Measurements from ENCODE around the gene DNAH7.

Gene DNAH7

GRCh38 chr2:195834836-195835235 is 233.8 kb downstream of the DNAH7 start:
- TF ChIP-seq, protein P1, sequence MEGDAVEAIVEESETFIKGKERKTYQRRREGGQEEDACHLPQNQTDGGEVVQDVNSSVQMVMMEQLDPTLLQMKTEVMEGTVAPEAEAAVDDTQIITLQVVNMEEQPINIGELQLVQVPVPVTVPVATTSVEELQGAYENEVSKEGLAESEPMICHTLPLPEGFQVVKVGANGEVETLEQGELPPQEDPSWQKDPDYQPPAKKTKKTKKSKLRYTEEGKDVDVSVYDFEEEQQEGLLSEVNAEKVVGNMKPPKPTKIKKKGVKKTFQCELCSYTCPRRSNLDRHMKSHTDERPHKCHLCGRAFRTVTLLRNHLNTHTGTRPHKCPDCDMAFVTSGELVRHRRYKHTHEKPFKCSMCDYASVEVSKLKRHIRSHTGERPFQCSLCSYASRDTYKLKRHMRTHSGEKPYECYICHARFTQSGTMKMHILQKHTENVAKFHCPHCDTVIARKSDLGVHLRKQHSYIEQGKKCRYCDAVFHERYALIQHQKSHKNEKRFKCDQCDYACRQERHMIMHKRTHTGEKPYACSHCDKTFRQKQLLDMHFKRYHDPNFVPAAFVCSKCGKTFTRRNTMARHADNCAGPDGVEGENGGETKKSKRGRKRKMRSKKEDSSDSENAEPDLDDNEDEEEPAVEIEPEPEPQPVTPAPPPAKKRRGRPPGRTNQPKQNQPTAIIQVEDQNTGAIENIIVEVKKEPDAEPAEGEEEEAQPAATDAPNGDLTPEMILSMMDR (IDR thresholded peaks at IDR 0.05; ENCODE audit: borderline replicate concordance, control extremely low read depth, extremely low read depth, insufficient read depth, missing control alignments): no peak
- DNase-seq (ENCODE audit: low spot score): no peak
- in situ Hi-C loops (cut with MboI; ENCODE audit: low sequenced_read_pairs, unreplicated experiment): no loop called here

DNA sequence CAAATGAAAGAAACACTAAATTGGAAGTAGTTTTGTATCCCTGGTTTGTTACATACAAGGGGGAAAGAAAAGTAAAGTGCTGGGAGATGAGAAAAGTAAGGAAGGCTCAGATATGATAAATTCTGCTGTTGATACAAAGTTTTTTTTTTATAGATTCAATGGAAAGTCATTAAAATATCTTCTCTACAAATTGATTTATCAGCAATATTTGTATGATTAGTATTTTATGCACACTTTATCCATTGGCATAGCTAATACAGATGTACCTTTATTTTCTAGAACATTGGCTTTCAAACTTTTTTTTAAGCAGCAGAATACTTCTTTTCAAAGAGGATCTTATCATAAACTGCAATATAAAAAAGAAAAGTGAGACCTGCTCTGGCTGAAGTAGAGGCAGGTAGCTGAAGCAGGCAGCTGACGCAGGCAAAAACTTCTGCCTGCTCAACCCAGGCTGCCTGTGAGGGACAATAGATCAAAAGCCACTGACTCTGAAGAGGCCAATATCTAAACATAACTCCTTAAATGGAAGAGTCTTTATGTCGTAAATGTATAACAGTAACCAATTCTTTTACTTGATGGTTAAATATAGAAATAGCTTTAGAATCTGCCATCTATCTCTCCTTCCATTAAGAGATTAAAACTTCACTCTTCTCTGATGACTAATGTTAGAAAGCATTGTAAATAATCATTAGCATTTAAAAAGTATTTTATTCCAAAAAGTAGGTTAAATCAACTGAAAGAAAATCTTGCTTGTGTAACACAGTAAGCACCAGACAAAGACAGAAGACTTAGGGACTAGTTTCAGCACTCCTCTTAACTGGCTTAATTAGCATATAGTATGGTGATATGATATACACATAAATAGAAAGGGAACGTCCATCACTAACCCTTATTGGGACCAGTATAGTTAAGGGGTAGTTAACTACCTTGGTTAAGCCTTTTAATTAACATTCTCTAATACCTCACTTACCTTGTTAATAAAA is 237.4 kb downstream of the DNAH7 start:
- in situ Hi-C loops (cut with MboI; ENCODE audit: low sequenced_read_pairs, unreplicated experiment): no loop called here
- DNase-seq (ENCODE audit: low spot score): no peak
- TF ChIP-seq, protein P1 (IDR thresholded peaks at IDR 0.05; ENCODE audit: borderline replicate concordance, control extremely low read depth, extremely low read depth, insufficient read depth, missing control alignments): no peak

- in situ Hi-C loops (cut with MboI; ENCODE audit: low sequenced_read_pairs, unreplicated experiment): no loop called here
- TF ChIP-seq, protein P1 (IDR thresholded peaks at IDR 0.05; ENCODE audit: borderline replicate concordance, control extremely low read depth, extremely low read depth, insufficient read depth, missing control alignments): no peak
- no peak for DNase-seq (ENCODE audit: low spot score)
These were observed 244.2 kb downstream of the DNAH7 start for GRCh38 chr2:195824478-195824877.

GRCh38 chr2:195823206-195823605 is 245.4 kb downstream of the DNAH7 start:
- DNase-seq (ENCODE audit: low spot score): no peak
- in situ Hi-C loops (cut with MboI; ENCODE audit: low sequenced_read_pairs, unreplicated experiment): no loop called here
- TF ChIP-seq, protein P1 (IDR thresholded peaks at IDR 0.05; ENCODE audit: borderline replicate concordance, control extremely low read depth, extremely low read depth, insufficient read depth, missing control alignments): no peak

DNA sequence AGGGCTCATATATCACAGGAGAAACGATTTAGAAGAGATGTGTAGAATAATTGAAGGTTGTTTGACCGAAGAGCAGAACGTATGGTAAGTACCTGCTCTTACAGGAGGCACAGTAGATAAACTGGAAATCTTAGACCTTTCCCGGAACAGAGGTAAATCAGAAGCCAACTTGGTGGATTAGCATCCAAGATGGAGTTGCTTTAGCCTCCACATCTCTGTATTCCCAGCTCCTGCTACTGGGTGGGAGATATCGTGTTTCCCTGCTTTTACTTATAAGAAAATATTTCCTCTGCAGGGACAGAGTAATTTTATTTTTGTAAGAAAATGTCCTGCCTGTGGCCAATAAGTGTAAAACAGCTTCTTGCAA is 247.1 kb downstream of the DNAH7 start:
- TF ChIP-seq, protein P1 (IDR thresholded peaks at IDR 0.05; ENCODE audit: borderline replicate concordance, control extremely low read depth, extremely low read depth, insufficient read depth, missing control alignments): no peak
- DNase-seq (ENCODE audit: low spot score): no peak
- in situ Hi-C loops (cut with MboI; ENCODE audit: low sequenced_read_pairs, unreplicated experiment): no loop called here

DNA sequence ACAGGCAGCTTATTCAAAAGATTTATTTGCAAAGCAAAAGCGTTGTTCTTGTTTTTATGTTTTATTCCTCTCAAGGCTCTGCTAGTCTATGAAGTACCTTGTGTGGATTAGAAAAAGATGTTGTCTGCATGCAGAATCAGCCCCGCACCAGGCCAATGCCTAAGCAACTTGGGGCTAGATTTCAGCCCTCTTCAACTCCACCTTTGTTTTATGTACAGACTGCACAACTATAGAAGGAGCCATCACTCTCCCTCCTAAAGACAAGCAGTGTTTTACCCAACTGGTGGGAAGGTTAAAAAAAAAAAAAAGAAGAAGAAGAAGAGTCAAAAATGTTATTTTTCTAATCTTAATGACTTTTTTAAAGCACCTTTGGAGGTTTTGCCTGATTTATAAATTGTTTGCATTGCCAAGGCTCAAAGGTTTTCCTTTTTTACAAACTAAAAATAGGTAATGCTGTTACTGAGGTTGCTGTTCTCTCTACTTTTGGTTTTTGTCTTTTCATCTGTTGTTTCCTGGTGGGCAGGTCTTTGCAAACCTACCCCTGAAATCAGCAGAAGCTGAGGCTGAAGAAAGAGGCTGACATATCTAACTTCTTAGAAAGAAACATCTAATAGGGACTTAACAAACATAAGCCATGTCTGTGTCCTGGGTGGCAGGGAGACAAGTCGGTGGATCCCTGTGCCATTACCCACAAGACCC is 247.6 kb downstream of the DNAH7 start:
- TF ChIP-seq, protein P1 (IDR thresholded peaks at IDR 0.05; ENCODE audit: borderline replicate concordance, control extremely low read depth, extremely low read depth, insufficient read depth, missing control alignments): no peak
- no peak for DNase-seq (ENCODE audit: low spot score)
- in situ Hi-C loops (cut with MboI; ENCODE audit: low sequenced_read_pairs, unreplicated experiment): no loop called here
